OCI-LY3 (cell line): ENCODE results near the gene NOSTRIN.

ENCODE experiments used
- H2AFZ ChIP-seq: fragments of 200-600, 300-600 bp; shearing (Covaris generic); 2 replicates; pipeline ENCODE4 v1.6.0; 2014; ENCODE audit warnings: antibody characterized with exemption, low read depth, low read length
- H3K27ac ChIP-seq: fragments of 200-600, 300-600 bp; sonication (generic); 2 replicates; pipeline ENCODE4 v1.5.1; 2014; ENCODE audit warnings: mild to moderate bottlenecking, low read length, moderate library complexity, mixed read lengths
- H3K27me3 ChIP-seq: fragments of 200-600, 300-600 bp; sonication (generic); 2 replicates; pipeline ENCODE4 v1.6.1; 2014; ENCODE audit warnings: low read depth, low read length, mixed read lengths
- H3K36me3 ChIP-seq: fragments of 200-600, 300-600 bp; sonication (generic); replicated peaks from 2 replicates; pipeline ENCODE3; 2014; ENCODE audit warnings: low read depth, low read length, mixed read lengths
- H3K4me1 ChIP-seq: fragments of 300-600, 200-600 bp; sonication (generic); 2 replicates; pipeline ENCODE4 v1.6.1; 2014; ENCODE audit warnings: low read length, mixed read lengths
- H3K4me2 ChIP-seq: fragments of 200-600, 300-600 bp; sonication (generic); 2 replicates; pipeline ENCODE4 v1.6.1; 2014; ENCODE audit warnings: low read length, mixed read lengths
- H3K4me3 ChIP-seq: fragments of 300-600, 200-600 bp; sonication (generic); 2 replicates; pipeline ENCODE4 v1.5.1; 2014; ENCODE audit warnings: antibody characterized with exemption, mild to moderate bottlenecking, low read length, moderate library complexity
- H3K79me2 ChIP-seq: fragments of 300-600, 200-600 bp; shearing (Covaris generic); 2 replicates; pipeline ENCODE4 v1.6.1; 2014; ENCODE audit warnings: mild to moderate bottlenecking, low read length, mixed read lengths
- H3K9ac ChIP-seq: fragments of 300-600, 200-600 bp; shearing (Covaris generic); 2 replicates; pipeline ENCODE4 v1.6.0; 2014; ENCODE audit warnings: mild to moderate bottlenecking, low read length, moderate library complexity
- H3K9me3 ChIP-seq: fragments of 200-600, 300-600 bp; shearing (Covaris generic); 2 replicates; pipeline ENCODE4 v1.6.1; 2014; ENCODE audit warnings: low read length, mixed read lengths; ENCODE audit not compliant: insufficient read depth
- H4K20me1 ChIP-seq: fragments of 200-600, 300-600 bp; sonication (generic); 2 replicates; pipeline ENCODE4 v1.6.1; 2016; ENCODE audit warnings: low read length, mixed read lengths; ENCODE audit not compliant: insufficient read depth
- EZH2phosphoT487 ChIP-seq: fragments of 200-600 bp; shearing (Covaris generic); IDR thresholded peaks from 2 replicates; pipeline ENCODE4 v1.6.1; 2018; ENCODE audit warnings: antibody characterized with exemption, mixed run types, low read depth
- TF ChIP-seq, protein P1 (sequence below): fragments of 200-600, 300-600 bp; sonication (generic); IDR thresholded peaks from 2 replicates; pipeline ENCODE4 v1.5.1; 2014; ENCODE audit warnings: antibody characterized with exemption, low read length, low read depth

NOSTRIN gene

DNA sequence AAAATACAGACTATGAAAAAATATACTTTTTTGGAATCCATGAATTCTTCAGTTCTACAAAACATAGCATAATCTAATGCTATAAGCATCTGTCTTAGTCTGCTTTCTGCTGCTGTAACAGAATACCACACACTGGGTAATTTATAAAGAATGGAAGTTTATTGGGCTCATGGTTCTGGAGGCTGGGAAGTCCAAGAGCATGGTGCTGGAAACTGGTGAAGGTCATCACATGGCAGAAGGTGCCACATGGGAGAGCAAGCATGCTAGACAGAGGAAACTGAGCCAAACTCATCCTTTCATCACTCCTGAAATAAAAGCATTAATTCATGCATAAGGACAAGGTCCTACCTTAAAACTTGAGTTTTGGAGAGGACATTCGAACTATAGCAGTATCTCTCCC lies 26.6 kb upstream of the NOSTRIN start:
- Histone ChIP-seq H3K4me2 (no peak overlapping the region), H2AFZ (no peak overlapping the region), H3K4me3 (no peak overlapping the region), H4K20me1 (no peaks in the 10 kb centered on the region), H3K36me3 (no peaks in the 10 kb centered on the region), H3K27ac (no peak overlapping the region), H3K9me3 (no peaks in the 10 kb centered on the region), H3K27me3 (no peaks in the 10 kb centered on the region), H3K4me1 (no peaks in the 10 kb centered on the region), H3K79me2 (no peaks in the 10 kb centered on the region), H3K9ac (no peak overlapping the region)
- TF ChIP-seq, protein P1, sequence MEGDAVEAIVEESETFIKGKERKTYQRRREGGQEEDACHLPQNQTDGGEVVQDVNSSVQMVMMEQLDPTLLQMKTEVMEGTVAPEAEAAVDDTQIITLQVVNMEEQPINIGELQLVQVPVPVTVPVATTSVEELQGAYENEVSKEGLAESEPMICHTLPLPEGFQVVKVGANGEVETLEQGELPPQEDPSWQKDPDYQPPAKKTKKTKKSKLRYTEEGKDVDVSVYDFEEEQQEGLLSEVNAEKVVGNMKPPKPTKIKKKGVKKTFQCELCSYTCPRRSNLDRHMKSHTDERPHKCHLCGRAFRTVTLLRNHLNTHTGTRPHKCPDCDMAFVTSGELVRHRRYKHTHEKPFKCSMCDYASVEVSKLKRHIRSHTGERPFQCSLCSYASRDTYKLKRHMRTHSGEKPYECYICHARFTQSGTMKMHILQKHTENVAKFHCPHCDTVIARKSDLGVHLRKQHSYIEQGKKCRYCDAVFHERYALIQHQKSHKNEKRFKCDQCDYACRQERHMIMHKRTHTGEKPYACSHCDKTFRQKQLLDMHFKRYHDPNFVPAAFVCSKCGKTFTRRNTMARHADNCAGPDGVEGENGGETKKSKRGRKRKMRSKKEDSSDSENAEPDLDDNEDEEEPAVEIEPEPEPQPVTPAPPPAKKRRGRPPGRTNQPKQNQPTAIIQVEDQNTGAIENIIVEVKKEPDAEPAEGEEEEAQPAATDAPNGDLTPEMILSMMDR = no peak
- no peak for TF ChIP-seq EZH2phosphoT487

DNA sequence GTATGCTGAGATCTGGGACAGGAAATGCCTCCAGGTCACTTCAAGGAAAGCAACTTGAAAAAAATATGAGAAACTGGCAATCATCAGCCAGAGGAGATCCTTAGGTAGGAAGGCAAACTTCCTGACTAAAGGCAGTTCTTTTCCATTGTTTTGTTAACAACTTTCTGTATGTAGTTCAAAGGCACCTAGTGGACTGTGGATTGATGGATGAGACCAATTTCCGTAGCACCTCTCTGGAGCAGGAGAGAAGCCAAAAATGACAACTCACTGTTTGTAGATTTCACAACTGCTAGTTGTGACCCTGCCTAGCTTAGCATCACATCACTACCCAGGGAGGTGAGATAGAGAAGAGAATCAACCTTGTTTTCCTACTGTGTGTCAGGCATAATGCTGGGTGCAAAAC lies 21.8 kb upstream of the NOSTRIN start:
- H3K27me3 ChIP-seq = no peaks in the 10 kb centered on the region
- H3K79me2 ChIP-seq = no peaks in the 10 kb centered on the region
- H2AFZ ChIP-seq = no peak overlapping the region
- H3K27ac ChIP-seq = no peak overlapping the region
- H3K4me1 ChIP-seq = no peaks in the 10 kb centered on the region
- H3K4me3 ChIP-seq = no peak overlapping the region
- H3K36me3 ChIP-seq = no peaks in the 10 kb centered on the region
- no peak overlapping the region for H3K4me2 ChIP-seq
- H3K9ac ChIP-seq = no peak overlapping the region
- no peaks in the 10 kb centered on the region for H3K9me3 ChIP-seq
- TF ChIP-seq, protein P1 = no peak
- no peak for TF ChIP-seq EZH2phosphoT487
- H4K20me1 ChIP-seq = no peaks in the 10 kb centered on the region

DNA sequence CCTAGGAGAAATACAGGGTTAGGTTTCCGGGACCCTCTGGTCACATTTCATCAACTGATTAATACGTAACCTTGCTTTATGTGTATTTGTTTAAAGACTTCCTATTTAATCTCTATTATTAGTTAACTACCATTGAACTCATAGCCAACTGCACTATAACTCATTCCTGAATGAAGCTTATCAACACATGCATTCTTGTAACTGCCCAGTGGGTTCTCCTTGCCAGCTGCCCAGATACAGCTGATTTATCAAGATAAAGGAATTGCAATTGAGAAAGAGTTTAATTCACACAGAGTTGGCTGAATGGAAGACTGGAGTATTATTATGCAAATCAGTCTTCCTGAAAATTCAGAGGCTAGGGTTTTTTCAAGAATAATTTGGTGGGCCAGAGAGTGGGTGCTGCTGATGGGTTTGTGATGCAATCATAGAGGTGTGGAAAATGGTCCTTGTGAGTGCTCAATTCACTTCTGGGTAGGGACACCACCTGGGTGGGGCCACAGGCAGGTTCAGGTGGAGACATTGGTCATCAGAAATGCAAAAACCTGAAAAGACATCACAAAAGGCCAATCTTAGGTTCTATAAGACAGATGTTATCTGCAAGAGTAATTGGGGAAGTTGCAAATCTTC lies 21.1 kb upstream of the NOSTRIN start:
- Histone ChIP-seq H3K27me3 (no peaks in the 10 kb centered on the region), H3K79me2 (no peaks in the 10 kb centered on the region), H3K9ac (no peak overlapping the region), H3K4me1 (no peaks in the 10 kb centered on the region), H3K4me3 (no peak overlapping the region), H4K20me1 (no peaks in the 10 kb centered on the region), H3K27ac (no peak overlapping the region), H3K9me3 (no peaks in the 10 kb centered on the region), H2AFZ (no peak overlapping the region), H3K4me2 (no peak overlapping the region), H3K36me3 (no peaks in the 10 kb centered on the region)
- TF ChIP-seq EZH2phosphoT487 = no peak
- TF ChIP-seq, protein P1 = no peak

DNA sequence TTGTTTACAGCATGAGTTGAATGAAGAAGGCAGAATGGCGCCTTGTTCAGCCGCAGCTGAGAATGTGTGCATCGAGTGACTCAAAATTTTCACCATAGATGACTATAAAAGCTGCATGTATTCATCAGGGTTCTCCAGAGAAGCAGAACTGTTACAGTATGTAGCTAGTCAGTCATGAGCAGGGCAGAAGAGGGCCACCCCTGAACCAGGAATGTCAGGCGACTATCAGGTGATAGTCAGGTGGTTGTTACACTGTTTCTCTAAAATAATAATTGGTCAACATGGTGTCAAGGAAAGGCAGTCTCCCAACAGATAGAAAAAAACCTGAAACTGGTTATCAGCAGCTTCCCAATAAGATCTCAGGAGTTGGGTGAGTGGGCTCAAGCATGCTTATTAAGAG lies 20.2 kb upstream of the NOSTRIN start:
- Histone ChIP-seq H3K9ac (no peak overlapping the region), H3K4me3 (no peak overlapping the region), H4K20me1 (no peaks in the 10 kb centered on the region), H3K4me1 (no peaks in the 10 kb centered on the region), H3K27me3 (no peaks in the 10 kb centered on the region), H3K36me3 (no peaks in the 10 kb centered on the region), H3K27ac (no peak overlapping the region), H2AFZ (no peak overlapping the region), H3K79me2 (no peaks in the 10 kb centered on the region), H3K9me3 (no peaks in the 10 kb centered on the region), H3K4me2 (no peak overlapping the region)
- TF ChIP-seq EZH2phosphoT487 = no peak
- TF ChIP-seq, protein P1 = no peak
